Fibroblast of lung (primary cell): Measurements from ENCODE around the gene CLDN34. TPM values are rescaled to one million over a fixed set of nuclear protein-coding genes. Genes with fewer than 3 reads are reported as not detected.
A peak's percentile ranks its signal among the peaks of the same experiment; 100 is the strongest.

Experiments
- DNase-seq, 2 donors: peaks; one replicate each; pipeline versions ENCODE4 v3.0.0 to v3.0.0-alpha.2; 2010; ENCODE audit warnings: low read depth in 2 of 2
- H2AFZ ChIP-seq: 2 replicates; pipeline ENCODE4 v1.5.1; 2012; ENCODE audit warnings: low read length, control low read depth, inconsistent platforms
- H3K27ac ChIP-seq: 2 replicates; pipeline ENCODE4 v1.5.1; 2011; ENCODE audit warnings: low read length, control low read depth; ENCODE audit not compliant: insufficient read depth
- H3K27me3 ChIP-seq: 2 replicates; pipeline ENCODE4 v1.5.1; 2011; ENCODE audit warnings: mild to moderate bottlenecking, low read length; ENCODE audit not compliant: control insufficient read depth, insufficient read depth
- H3K36me3 ChIP-seq: 2 replicates; pipeline ENCODE4 v1.5.1; 2011; ENCODE audit warnings: low read length; ENCODE audit not compliant: control insufficient read depth, insufficient read depth
- H3K4me1 ChIP-seq: 2 replicates; pipeline ENCODE4 v1.5.1; 2011; ENCODE audit warnings: low read length; ENCODE audit not compliant: control insufficient read depth, insufficient read depth; ENCODE audit errors: extremely low read depth
- H3K4me2 ChIP-seq: 2 replicates; pipeline ENCODE4 v1.5.1; 2011; ENCODE audit warnings: low read length, control low read depth; ENCODE audit not compliant: insufficient read depth; ENCODE audit errors: extremely low read depth
- H3K4me3 ChIP-seq, 4 experiments: fragments of 200-600 bp in 1 of 4; sonication (generic) in 1 of 4; replicated peaks in 1 of 4; 2 replicates each; pipeline ENCODE4 v1.5.1; 2011 to 2016; ENCODE audit warnings: low read length in 4 of 4, low read depth in 3 of 4, mild to moderate bottlenecking in 3 of 4, control low read depth in 2 of 4, inconsistent platforms in 1 of 4, mixed read lengths in 1 of 4; ENCODE audit not compliant: insufficient read depth in 1 of 4; ENCODE audit errors: control extremely low read depth in 1 of 4
- H3K79me2 ChIP-seq: 2 replicates; pipeline ENCODE4 v1.5.1; 2012; ENCODE audit warnings: mild to moderate bottlenecking, low read length, inconsistent platforms; ENCODE audit not compliant: control insufficient read depth, insufficient read depth
- H3K9ac ChIP-seq: 2 replicates; pipeline ENCODE4 v1.5.1; 2011; ENCODE audit warnings: mild to moderate bottlenecking, low read length, control low read depth; ENCODE audit not compliant: insufficient read depth
- H3K9me3 ChIP-seq: 2 replicates; pipeline ENCODE4 v1.5.1; 2012; ENCODE audit warnings: low read depth, low read length; ENCODE audit not compliant: control insufficient read depth, insufficient read depth
- H4K20me1 ChIP-seq: 2 replicates; pipeline ENCODE4 v1.5.1; 2011; ENCODE audit warnings: low read length; ENCODE audit not compliant: control insufficient read depth, insufficient read depth; ENCODE audit errors: extremely low read depth
- CTCF ChIP-seq, 2 donors: IDR thresholded peaks in 1 of 2; conservative IDR thresholded peaks in 1 of 2; 1 replicate in 1 of 2; 2 replicates in 1 of 2; pipeline ENCODE4 v1.5.1; 2011 to 2012; ENCODE audit warnings: low read length in 2 of 2, control low read depth in 1 of 2, inconsistent platforms in 1 of 2, low read depth in 1 of 2, mild to moderate bottlenecking in 1 of 2
- EZH2 ChIP-seq: IDR thresholded peaks from 2 replicates; pipeline ENCODE4 v1.5.1; 2012; ENCODE audit warnings: low read length, control low read depth, mild to moderate bottlenecking; ENCODE audit errors: missing control alignments
- polyA plus RNA-seq, 2 donors: library from polyadenylated mRNA; depleted of rRNA in 1 of 2; stranded (reverse) in 1 of 2; unstranded in 1 of 2; fragments of >200 nt; gene quantifications; 2 replicates each; pipeline ENCODE4 v1.2.1, GENCODE V29; 2011 to 2012; ENCODE audit warnings: missing spikeins in 1 of 2
- total RNA-seq: library from RNA; depleted of rRNA; stranded (reverse); fragments of >200 nt; gene quantifications from 2 replicates; pipeline ENCODE4 v1.2.1, GENCODE V29; 2014

The CLDN34 gene
- total and polyA plus RNA-seq, 2 donors (not counting 1 experiment from before 2014, with no cell fraction given), result not detected

- H3K9me3 ChIP-seq, result no peaks in the 10 kb centered on the region
- H3K9ac ChIP-seq, result no peak overlapping the region
- H3K79me2 ChIP-seq, result no peaks in the 10 kb centered on the region
- no peaks in the 10 kb centered on the region for H3K4me1 ChIP-seq
- no peaks in the 10 kb centered on the region for H4K20me1 ChIP-seq
- no peak overlapping the region for H2AFZ ChIP-seq
- no peak overlapping the region for H3K4me2 ChIP-seq
- H3K36me3 ChIP-seq, result no peaks in the 10 kb centered on the region
- H3K27ac ChIP-seq, result no peak overlapping the region
- TF ChIP-seq EZH2 (no peak), CTCF (conservative IDR thresholded peaks at IDR 0.05 in 1 of 2, IDR thresholded peaks at IDR 0.05 in 1 of 2; ENCODE audit: low read depth in 1 of 2, low read length in 2 of 2) (no peak)
- DNase-seq, result no peak
- H3K27me3 ChIP-seq, result no peaks in the 10 kb centered on the region
- no peak overlapping the region for H3K4me3 ChIP-seq
These were observed 24.9 kb downstream of the CLDN34 start for GRCh38 chrX:9992061-9992460.

DNA sequence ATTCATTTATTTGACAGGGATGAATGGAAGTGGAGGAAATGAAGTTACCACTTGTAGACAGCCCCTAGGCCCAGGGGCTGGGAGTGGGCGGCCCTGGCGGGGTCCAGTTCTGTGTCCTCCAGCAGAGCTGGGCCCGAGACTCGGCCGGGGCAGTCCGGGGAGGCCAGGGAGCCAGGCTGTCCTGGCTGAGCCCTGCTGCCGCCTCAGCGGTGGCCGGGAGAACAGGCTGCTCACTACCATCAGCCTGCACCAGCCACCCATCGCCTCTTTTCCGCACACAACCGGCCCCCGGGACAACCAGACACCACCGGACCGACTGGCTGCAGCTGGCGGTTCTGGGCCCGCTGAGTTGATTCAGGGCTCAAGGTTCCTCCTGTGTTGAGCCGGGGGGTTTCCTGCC is 25.6 kb downstream of the CLDN34 start:
- H3K79me2 ChIP-seq, result no peaks in the 10 kb centered on the region
- no peak overlapping the region for H3K4me3 ChIP-seq
- no peaks in the 10 kb centered on the region for H3K27me3 ChIP-seq
- H3K36me3 ChIP-seq, result no peaks in the 10 kb centered on the region
- H3K9me3 ChIP-seq, result no peaks in the 10 kb centered on the region
- no peak for DNase-seq
- no peak overlapping the region for H3K27ac ChIP-seq
- H3K9ac ChIP-seq, result no peak overlapping the region
- no peak overlapping the region for H2AFZ ChIP-seq
- H3K4me2 ChIP-seq, result no peak overlapping the region
- H4K20me1 ChIP-seq, result no peaks in the 10 kb centered on the region
- no peak for TF ChIP-seq CTCF (conservative IDR thresholded peaks at IDR 0.05 in 1 of 2, IDR thresholded peaks at IDR 0.05 in 1 of 2; ENCODE audit: low read depth in 1 of 2, low read length in 2 of 2)
- TF ChIP-seq EZH2, result no peak
- H3K4me1 ChIP-seq, result no peaks in the 10 kb centered on the region

DNA sequence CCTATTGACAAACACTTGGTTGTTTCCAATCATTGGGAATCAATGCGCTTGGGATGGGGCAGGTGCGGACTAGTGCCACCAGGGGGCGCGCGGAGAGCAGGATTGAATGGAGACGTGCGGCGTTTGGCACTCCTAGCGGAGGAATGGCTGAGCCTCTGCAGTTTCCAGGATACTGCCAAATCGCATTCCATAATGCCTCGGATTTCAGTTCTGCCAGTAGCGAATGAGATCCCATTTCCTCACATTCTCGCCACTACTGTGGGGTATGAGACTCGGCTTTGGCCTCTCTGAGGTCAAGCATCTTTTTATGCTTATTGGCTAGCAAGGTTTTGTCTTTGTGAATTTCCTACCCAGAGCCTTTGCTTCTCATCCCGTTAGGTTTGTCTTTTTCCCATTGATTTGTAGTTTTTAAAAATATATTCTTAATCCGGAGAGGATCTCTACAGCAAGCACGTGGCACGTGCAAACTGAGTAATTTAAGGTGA is 28.7 kb downstream of the CLDN34 start:
- Histone ChIP-seq H3K4me3 (no peak overlapping the region), H3K4me2 (no peak overlapping the region)

More for the DNA sequence above, 28.7 kb downstream of the CLDN34 start:
- Histone ChIP-seq H3K4me1 (no peaks in the 10 kb centered on the region), H3K27ac (no peak overlapping the region), H3K79me2 (no peaks in the 10 kb centered on the region), H3K9me3 (no peaks in the 10 kb centered on the region), H2AFZ (no peak overlapping the region), H3K27me3 (no peaks in the 10 kb centered on the region), H3K36me3 (no peaks in the 10 kb centered on the region), H4K20me1 (no peaks in the 10 kb centered on the region), H3K9ac (no peak overlapping the region)
- peak; percentile 76 to 81 for DNase-seq
- TF ChIP-seq CTCF (conservative IDR thresholded peaks at IDR 0.05 in 1 of 2, IDR thresholded peaks at IDR 0.05 in 1 of 2; ENCODE audit: low read depth in 1 of 2, low read length in 2 of 2), result peak; percentile 80 to 90
- TF ChIP-seq EZH2, result no peak
